ENCODE results near the gene MRPL42. TPM values are rescaled to one million over a fixed set of nuclear protein-coding genes. Genes with fewer than 3 reads are reported as not detected.
A peak's percentile ranks its signal among the peaks of the same experiment; 100 is the strongest.
"Not testable (repeated sequence)": the region's sequence is repeated elsewhere in the genome, so short reads cannot be mapped to it uniquely, and the experiment has no call there.

MRPL42 gene
- total RNA-seq, 1 experiment from 2014 or later = 89.0 TPM

DNA sequence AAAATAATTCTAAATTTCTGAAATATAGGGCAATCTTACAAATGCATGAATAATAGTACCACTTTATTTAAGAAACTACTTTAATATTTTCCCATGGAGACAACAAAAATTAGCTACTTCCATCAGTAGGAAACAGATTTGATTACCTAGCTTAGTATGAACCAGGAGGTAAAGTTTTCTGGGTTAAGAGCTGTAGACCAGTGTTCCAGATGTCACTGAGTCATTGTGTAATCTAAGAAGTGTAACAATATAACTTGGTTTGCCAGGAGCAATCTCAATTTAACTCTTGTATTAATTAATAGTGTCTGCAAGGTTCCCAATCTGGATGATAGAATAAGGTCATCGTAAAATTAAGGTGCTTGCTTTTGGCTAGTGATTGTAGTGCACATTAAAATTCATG is 31.5 kb downstream of the MRPL42 start:
- DNase-seq (ENCODE audit: low read depth) = not testable (repeated sequence)

DNA sequence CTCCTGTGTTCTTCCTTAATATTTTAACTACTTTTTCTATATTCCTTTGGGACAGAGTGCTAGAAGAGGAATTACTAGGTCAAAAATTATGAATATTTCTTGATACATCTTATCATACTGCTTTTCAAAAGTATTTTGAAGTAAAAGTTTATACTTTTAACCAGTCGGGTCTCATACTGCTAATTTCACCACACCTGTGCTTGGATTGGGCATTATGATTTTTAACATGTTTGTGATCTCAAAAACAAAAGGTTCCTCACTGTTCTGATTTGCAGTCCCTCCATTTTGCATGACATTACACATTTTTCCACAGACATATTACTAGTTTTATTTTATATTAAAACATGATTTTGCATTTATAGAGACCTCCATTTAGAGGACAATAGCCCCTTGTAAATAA is 32.9 kb downstream of the MRPL42 start:
- DNase-seq (ENCODE audit: low read depth) = no peak

DNA sequence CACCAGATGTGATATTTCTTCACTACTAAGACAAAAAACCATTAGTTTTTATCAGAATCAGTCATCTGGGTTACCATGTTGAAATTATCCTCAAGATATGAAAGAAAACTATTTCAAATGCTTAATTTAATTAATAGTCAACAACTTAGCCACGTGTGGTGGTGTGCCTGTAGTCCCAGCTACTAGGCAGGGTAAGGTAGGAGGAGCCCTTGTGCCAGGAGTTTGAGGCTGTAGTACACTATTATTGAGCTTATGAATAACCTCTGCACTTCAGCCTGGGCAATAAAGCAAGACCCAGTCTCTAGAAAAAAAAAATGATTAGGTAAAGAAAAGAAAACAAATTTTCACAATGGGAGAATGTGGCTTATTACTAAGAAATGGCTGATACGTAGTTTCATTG is 33.4 kb downstream of the MRPL42 start:
- no peak for DNase-seq (ENCODE audit: low read depth)

DNA sequence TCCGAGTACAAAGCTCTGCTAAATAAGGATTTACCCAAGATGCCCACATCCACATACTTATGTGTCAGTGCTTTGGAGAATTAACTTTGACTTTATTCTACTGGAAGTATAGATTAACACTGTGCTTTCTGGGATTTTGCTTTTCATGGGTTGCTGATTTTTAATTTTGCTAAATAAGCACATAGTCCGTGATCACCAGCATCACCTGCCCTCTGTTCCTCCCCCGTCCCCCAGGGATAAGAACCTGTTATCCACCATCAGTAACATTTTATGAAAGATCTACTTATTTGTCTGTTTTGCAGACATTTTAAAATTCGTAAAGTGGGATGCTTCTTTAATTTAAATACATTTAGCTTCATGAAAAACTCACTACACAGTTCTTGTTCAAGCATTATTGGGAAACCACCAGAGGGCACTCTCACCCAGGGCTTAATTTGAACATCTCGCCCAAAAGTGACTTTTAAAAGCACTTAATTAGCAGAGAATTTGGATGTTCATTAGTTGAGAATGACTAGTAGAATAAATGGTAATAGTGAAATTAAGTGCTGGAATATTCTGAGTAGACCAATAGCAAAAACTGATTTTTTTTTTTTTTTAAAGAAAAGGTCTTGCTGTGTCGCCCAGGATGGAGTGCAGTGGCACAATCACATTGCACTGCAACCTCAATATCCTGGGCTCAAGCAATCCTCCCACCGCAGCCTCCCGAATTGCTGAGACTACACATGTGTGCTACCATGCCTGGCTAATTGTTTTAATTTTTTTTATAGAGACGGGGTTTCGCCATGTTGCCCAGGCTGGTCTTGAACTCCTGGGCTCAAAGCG is 35.7 kb downstream of the MRPL42 start:
- DNase-seq (ENCODE audit: low read depth) = peak; percentile 23

DNA sequence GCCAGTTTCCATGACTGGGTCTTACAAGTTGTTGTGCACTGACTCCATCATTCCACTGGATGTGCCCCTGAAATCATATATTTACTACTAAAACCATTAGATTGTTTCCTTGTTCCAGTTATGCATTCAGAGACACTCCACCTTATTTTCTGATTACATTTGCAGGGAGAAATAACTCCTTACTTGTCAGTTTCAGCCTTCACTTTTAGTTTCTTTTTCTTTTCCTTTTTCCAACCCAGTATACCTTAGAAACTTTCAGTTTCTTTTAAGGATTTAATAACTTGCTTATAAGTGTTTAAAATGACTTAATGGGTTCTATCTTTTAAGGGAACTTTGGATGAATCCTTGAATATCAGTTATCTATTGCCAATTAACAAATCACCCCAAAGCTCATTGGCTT is 39.9 kb downstream of the MRPL42 start:
- no peak for DNase-seq (ENCODE audit: low read depth)

DNA sequence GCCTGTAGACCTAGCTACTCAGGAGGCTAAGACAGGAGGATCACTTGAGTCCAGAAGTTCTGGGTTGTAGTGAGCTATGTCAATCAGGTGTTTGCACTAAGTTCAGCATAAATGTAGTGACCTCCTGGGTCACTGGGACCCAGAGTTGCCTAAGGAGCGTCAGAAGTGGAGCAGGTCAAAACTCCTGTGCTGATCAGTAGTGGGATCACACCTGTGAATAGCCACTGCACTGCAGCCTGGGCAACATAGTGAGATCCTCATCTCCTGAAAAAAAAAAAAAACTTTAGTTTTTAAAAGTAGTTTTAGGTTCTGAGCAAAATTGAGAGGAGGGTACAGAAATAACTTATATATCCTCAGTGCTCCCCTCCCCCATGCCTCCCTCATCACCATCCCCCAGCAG is 42.2 kb downstream of the MRPL42 start:
- no peak for DNase-seq (ENCODE audit: low read depth)

DNA sequence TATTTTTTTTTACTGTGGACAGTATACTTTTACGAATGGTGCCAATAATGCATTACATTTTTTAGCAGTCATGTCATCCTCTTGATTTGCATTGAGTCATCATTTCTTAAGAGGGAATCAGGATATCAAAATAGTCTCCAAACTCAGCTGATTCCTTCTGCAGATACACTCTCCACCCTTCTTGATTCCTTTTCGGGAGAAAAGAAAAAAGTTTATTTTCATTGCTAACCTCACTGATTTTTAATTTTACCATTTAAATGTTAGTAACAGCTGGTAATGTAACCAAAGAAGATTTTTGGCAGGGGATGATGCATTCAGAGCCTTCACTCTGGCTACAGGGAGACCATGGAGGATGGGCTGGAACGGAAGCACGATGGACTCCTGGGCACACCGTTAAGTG is 47.5 kb downstream of the MRPL42 start:
- peak; percentile 77 for DNase-seq (ENCODE audit: low read depth)

DNA sequence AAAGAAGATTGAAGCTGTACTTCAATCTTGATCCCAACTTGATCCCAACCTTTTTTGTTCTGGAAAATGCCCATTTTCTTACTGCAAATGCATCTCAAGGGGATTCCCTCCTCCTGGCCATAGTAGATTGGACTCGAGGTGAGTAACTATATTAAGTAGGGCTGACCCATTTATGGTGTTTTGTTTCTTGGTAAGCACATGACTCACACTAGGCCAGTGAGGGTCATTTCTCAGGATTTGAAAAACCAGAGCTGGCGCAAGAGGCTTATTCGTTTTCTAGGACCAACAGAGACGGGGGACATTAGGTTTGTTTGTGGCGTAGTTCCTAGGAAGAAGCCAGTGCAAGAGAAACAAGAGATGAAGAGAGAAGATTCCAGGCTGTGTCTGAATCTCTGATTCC is 51.4 kb downstream of the MRPL42 start:
- peak; percentile 78 for DNase-seq (ENCODE audit: low read depth)

DNA sequence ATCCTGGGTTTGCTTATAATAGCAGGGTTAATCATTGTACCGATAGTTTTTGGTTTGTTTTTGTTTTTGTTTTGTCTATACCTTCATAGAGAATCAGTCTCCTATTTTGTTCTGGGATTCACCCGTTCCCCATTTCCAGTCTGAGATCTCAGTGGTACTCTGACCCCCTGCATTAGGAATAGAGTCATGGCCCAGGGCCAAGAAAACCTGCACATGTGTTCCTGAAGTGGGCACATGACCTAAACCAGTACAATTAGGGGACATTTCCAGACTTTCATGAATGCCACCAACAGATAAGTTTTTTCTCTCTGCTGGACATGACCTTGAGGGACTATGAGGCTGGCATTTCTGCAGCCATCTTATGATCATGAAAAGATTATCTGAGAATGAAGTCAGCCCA is 52.5 kb downstream of the MRPL42 start:
- no peak for DNase-seq (ENCODE audit: low read depth)

DNA sequence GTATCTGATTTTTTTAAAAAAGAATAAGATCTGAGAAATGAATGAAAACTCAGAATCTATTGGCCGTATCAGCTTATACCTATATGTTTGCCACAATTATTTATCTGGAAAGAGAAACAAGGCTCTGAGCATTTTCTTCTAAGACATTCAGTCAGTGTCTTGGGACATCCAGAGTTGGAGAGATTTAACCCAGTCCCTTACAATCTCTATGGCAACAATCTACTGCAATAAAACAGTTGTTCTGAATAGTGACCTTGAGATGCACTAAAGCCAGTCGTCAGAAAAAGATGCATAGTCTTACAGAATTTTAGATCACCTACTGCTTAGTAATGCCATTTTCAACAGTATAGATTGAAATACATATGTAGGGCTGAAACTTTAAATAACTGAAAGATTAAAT is 53.1 kb downstream of the MRPL42 start:
- no peak for DNase-seq (ENCODE audit: low read depth)

DNA sequence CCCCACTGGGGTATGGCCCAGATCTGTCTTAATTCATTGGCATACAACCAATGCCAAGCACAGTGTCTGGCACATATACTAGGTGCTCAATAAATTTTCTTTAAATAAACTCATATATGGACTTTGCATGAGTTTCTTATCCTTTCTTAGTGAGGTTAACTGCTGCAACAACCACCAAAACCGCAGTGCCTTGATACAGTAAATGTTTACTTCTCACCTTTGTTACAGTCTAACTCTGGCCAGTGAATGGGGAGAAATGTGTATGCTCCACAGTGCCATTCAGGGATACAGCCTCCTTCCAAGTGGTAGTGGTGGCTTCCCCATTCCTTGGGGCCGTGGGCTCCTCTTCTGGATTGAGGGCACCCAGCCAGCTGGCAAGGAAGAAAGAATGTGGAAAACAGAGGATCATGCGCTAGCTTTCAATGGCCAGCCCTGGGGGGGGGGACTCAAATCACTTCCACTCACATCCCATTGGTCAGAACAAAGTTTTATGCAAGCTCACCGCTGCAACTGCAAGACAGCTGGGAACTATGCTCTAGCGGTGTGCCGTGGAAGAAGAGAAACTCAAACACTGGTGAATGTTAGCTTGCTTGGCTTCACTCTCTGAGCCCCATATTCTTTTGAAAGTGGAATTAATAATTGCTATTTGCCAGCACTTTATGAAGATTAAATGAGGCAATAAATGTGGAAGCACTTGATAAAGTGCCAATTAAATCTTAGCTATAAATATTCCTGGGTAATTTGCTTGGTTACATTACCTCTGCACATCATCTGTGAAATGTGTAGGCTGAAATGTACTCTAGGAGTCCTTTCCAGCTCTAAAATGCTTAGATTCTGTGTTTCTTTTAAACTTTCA is 54.1 kb downstream of the MRPL42 start:
- no peak for DNase-seq (ENCODE audit: low read depth)

DNA sequence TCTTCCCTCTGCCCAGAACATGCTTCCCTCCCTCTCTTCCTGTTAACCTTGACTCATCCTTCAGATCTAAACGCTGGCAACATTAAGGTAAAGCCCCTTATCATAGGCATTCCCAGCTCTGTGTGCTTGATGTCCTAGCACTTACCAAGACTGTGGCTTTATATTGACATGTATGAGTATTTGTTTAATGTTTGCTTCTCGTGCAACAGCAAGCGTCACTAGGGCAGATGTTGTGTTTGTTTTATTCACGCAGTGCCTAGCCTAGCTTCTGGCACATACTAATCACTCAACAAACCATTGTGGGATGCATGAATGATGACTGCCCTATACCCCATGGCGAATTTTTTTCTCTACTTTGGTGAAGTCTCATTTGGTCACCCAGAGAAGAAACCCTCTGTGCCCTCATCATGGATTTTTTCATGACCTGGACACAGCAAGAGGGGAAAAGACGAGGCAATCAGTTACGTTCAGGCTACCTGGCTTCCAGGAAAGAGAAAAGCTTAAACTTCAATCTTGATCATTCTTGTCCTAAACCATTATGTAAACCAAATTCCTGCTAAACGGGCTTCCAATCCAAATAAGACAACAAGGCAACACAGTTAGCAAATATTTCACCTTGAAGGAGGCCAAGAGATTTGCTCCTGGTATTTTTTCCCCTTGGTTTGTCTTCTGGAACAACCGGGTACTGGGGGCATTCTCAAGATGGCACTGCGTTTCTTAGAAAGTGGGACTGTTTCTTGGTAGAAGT is 57.2 kb downstream of the MRPL42 start:
- no peak for DNase-seq (ENCODE audit: low read depth)

DNA sequence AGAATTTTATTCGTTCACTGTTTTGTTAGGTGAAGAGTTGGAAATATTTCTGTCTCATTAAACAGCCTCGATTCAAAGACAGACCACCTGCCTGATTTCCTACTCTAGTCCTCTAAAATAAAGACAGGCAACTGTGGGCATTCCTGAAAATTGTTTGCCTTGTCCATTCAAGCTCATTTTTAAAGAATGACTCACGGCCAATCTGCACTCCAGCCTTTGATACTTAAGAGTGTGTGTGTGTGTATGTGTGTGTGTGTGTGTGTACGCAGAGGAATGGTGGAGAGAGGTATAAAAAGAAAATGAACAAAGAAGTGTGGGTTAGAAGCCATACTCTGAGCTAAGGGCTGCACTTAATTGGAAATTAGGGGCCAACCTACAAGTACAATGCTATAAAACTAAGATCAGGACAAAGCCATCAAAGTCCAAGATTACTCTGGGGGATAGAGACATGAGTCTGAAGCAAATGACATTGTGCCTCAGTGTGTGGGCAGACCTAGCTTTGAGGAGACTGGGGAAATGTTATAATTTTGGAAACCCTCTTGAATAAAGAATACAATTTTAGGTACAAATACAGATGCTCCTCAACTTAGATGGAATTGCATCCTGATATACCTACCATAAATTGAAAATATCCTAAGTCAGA is 59.6 kb downstream of the MRPL42 start:
- DNase-seq (ENCODE audit: low read depth) = peak; percentile 93

DNA sequence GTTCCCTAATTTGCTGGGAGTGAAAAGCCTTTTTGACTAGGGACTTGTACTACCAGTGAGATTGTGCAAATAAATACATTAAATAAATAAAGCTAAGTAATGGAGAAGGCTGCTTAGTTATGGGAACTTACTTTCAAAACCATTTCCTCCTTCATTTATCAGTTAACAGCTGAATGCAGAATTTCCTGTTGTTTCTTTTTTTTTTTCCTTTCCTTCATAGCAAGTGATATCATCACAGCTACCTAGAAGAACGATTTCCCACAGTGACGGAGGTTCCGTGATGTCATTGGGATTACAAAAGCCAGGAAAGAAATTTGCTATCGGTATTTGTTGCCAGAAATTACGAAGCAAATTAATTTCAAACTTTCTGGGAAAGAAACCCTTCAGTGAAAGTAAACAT is 63.0 kb downstream of the MRPL42 start:
- no peak for DNase-seq (ENCODE audit: low read depth)

DNA sequence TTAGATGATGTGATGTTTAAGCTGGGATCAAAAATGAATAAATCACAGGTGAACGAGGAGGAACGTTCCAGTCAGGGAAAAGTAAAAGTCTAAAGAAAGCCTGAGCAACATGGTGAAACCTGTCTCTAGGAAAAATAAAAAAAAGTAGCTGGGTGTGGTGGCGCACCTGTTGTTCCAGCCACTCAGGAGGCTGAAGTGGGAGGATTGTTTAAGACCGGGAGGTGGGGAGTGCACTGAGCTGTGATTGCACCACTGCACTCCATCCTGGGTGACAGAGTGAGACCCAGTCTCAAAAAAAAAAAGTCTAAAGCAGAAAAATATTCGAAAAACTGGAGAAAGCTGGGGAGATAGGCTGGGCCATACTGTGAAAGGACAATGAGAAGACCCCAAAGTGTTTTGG is 66.0 kb downstream of the MRPL42 start:
- DNase-seq (ENCODE audit: low read depth) = no peak

DNA sequence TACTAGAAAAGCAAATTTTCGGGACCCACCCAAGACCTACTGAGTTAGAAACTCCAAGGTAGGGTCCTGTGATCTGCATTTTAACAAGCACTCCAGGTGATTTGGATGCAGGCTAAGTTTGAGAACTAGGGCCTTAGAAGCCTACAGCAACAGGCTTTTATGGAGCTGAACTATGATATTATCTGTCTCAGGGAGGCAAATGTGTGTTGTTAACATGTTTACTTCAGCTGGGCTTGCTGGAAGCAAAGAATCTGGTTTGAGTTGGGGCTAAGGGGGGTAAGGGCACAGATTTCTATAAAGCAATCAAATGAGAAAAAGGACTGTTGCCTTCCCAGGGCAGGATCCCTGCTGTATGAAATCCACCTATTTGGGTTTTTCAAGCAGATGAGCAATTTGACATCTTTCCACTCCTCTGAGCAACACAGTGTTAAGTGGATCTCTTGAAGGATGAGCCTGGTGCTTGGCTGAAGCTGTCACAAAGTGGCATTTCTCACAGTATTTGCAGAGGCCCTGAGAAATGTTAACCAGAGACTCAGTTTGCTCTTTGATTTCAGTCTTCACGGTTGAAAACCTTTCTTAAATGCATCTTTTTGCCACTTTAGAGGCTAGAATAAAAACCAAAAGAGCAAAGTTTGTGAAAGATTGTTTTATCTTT is 68.9 kb downstream of the MRPL42 start:
- no peak for DNase-seq (ENCODE audit: low read depth)

DNA sequence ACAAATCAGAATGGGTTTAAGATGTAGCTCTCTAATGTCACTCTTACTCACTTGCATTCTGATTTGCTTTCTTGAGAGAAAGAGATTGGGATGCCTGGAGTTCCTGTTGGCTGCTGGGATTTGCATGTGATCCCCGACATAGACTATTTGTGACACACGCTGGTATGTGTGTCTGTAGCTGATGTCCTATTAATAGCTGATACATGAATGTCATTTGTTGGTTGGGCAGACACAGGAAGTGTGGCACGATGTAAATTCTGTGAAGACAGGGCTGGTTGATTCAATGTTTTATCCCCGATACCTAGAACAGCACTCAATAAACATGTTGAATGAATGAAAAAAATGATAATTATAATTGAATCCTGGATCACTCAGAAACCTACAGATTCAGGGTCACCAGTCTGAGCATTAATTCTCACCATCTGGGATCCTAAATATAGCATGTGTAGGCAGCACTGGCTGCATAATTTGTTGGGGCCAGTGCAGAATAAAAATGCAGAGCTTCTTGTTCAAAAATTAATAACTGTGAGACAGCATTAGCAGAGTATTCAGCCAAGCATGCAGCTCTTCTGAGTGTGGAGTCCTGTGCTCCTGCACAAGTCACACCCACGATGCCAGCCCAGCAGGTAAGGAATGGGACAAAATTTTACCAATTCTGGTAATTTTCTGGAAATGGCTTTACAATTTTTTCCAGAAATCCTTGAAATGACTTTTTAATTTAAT is 69.6 kb downstream of the MRPL42 start:
- DNase-seq (ENCODE audit: low read depth) = no peak

DNA sequence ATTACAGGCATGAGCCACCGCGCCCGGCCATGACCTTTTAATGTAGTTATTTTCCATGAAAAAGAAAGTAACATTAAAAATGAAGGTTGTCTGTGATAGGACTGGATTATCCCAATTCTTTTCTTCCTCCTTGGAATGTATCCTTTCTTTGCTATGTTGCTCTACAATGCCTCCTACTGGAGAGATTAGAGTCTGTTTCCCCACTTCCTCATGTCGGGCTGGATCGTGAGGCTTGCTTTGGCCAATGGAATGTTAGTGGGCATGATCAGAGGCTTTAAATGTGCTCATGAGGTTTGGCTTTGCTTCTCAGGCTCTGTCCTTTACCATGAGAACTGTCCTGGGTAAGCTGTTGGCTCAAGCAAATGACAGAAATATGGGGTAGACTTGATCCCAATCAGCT is 70.5 kb downstream of the MRPL42 start:
- no peak for DNase-seq (ENCODE audit: low read depth)

DNA sequence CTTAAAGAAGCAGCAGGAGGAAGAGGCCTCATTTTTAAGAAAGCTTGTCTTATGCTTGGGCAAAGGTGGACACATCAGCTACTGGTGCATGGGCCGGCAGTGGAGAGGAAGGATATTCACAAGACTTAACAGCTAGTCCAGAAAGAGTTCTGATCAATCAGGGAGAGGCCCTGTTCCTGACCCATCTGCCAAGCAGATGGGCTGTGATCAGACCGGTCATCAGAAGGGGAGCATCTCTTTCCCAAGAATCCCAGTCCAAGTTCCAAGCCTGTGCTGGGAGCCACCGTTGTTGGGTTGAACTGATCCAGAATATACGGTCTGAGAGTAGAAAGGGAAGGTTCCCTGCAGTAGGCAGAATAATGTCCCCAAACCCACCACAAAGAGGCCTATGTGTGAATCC is 72.5 kb downstream of the MRPL42 start:
- no peak for DNase-seq (ENCODE audit: low read depth)

DNA sequence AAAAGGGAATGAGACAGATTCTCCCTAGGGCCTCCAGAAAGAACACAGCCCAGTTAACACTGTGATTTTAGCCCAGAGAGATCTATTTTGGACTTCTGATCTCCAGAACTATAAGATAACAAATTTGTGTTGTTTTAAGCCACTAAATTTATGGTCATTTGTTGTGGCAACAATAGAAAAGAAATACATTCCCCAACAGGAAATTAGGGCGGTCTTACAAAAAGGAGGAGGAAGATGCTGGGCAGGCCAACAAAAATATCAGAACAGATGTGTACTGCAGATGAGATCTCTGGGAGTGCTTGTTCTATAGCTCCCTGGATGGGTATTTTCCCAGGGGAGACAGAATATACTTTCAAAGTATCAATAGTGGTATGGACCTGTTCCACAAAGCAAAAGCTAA is 73.2 kb downstream of the MRPL42 start:
- no peak for DNase-seq (ENCODE audit: low read depth)

Measured in LHCN-M2 (cell line).